Progenitor cell of endocrine pancreas (in vitro differentiated cells): Measurements from ENCODE around the gene TMC2. TPM values are rescaled to one million over a fixed set of nuclear protein-coding genes. Genes with fewer than 3 reads are reported as not detected.

Source experiments
- DNase-seq: peaks from one replicate; pipeline ENCODE4 v3.0.0; 2021; ENCODE audit warnings: low spot score; ENCODE audit not compliant: unreplicated experiment
- H3K27ac Mint-ChIP-seq: 2 replicates; pipeline ENCODE4 v1.8.0; 2021; ENCODE audit warnings: mild to moderate bottlenecking, moderate library complexity, mixed read lengths
- H3K27me3 Mint-ChIP-seq: 2 replicates; pipeline ENCODE4 v1.8.0; 2021; ENCODE audit warnings: mixed read lengths
- H3K36me3 Mint-ChIP-seq: 2 replicates; pipeline ENCODE4 v1.8.0; 2022; ENCODE audit warnings: mixed read lengths; ENCODE audit not compliant: insufficient read depth
- H3K4me1 Mint-ChIP-seq: 2 replicates; pipeline ENCODE4 v1.8.0; 2021; ENCODE audit warnings: low read depth, mixed read lengths
- H3K4me3 Mint-ChIP-seq: 2 replicates; pipeline ENCODE4 v1.8.0; 2021; ENCODE audit warnings: low read depth, mild to moderate bottlenecking, moderate library complexity, mixed read lengths
- H3K9me3 Mint-ChIP-seq: 2 replicates; pipeline ENCODE4 v1.8.0; 2021; ENCODE audit warnings: low read depth, mixed read lengths
- CTCF ChIP-seq: fragments of 200-600 bp; sonication (generic); IDR thresholded peaks from one replicate; pipeline ENCODE4 v1.5.0; 2021; ENCODE audit warnings: antibody characterized with exemption, mild to moderate bottlenecking; ENCODE audit not compliant: unreplicated experiment
- total RNA-seq: library from RNA; stranded (reverse); gene quantifications from 2 replicates; pipeline ENCODE4 v1.2.1, GENCODE V29; 2021

TMC2 gene
- total RNA-seq, 1 donor from 2014 or later = not detected

- Mint-ChIP-seq H3K27ac (no peak overlapping the region), H3K9me3 (no peaks in the 10 kb centered on the region), H3K4me3 (no peak overlapping the region), H3K27me3 (peaks cover 55% of the 10 kb centered on the region), H3K36me3 (no peaks in the 10 kb centered on the region), H3K4me1 (no peaks in the 10 kb centered on the region)
- no peak for TF ChIP-seq CTCF
- no peak for DNase-seq
Measured at GRCh38 chr20:2541940-2542339, 5.6 kb downstream of the TMC2 start.

GRCh38 chr20:2542361-2542760 lies 6.0 kb downstream of the TMC2 start:
- no peak overlapping the region for H3K4me3 Mint-ChIP-seq
- no peaks in the 10 kb centered on the region for H3K36me3 Mint-ChIP-seq
- H3K4me1 Mint-ChIP-seq = no peaks in the 10 kb centered on the region
- H3K9me3 Mint-ChIP-seq = no peaks in the 10 kb centered on the region
- H3K27me3 Mint-ChIP-seq = peaks cover 55% of the 10 kb centered on the region
- DNase-seq = no peak
- H3K27ac Mint-ChIP-seq = no peak overlapping the region
- no peak for TF ChIP-seq CTCF

- TF ChIP-seq CTCF = no peak
Measured at GRCh38 chr20:2544211-2544610, 7.8 kb downstream of the TMC2 start.

GRCh38 chr20:2545594-2545993 lies 9.2 kb downstream of the TMC2 start:
- Mint-ChIP-seq H3K4me1 (no peaks in the 10 kb centered on the region), H3K4me3 (no peak overlapping the region), H3K27ac (no peak overlapping the region), H3K36me3 (no peaks in the 10 kb centered on the region), H3K9me3 (no peaks in the 10 kb centered on the region), H3K27me3 (peaks cover 53% of the 10 kb centered on the region)
- DNase-seq = no peak
- TF ChIP-seq CTCF = no peak

More at GRCh38 chr20:2544211-2544610, 7.8 kb downstream of the TMC2 start:
- Mint-ChIP-seq H3K27me3 (peaks cover 48% of the 10 kb centered on the region), H3K9me3 (no peaks in the 10 kb centered on the region), H3K4me1 (no peaks in the 10 kb centered on the region), H3K4me3 (no peak overlapping the region), H3K27ac (no peak overlapping the region), H3K36me3 (no peaks in the 10 kb centered on the region)
- no peak for DNase-seq

- H3K36me3 Mint-ChIP-seq = no peaks in the 10 kb centered on the region
- TF ChIP-seq CTCF = no peak
- H3K27me3 Mint-ChIP-seq = peaks cover 84% of the 10 kb centered on the region
- DNase-seq = no peak
- peaks cover 2% of the 10 kb centered on the region for H3K4me1 Mint-ChIP-seq
- H3K4me3 Mint-ChIP-seq = peak overlapping the region; percentile 44
- no peaks in the 10 kb centered on the region for H3K9me3 Mint-ChIP-seq
- H3K27ac Mint-ChIP-seq = no peak overlapping the region
Measured at GRCh38 chr20:2557873-2558580, 21.7 kb downstream of the TMC2 start.
